Peyer's patch (tissue), 4 donors: ENCODE results near the gene ACTC1. TPM values are rescaled to one million over a fixed set of nuclear protein-coding genes. Genes with fewer than 3 reads are reported as not detected.
"Not testable (repeated sequence)": the region's sequence is repeated elsewhere in the genome, so short reads cannot be mapped to it uniquely, and the experiment has no call there.

Experiments
- DNase-seq, 3 donors: peaks; one replicate each; pipeline ENCODE4 v3.0.0-alpha.2; 2017 to 2019
- H3K27ac ChIP-seq, 4 donors: fragments of 200-600 bp; sonication (generic); one replicate each; pipeline ENCODE4 v1.5.1; 2016 to 2019
- H3K27me3 ChIP-seq, 2 donors: fragments of 200-600 bp; sonication (generic); one replicate each; pipeline ENCODE4 v1.5.1; 2019
- H3K36me3 ChIP-seq, 3 donors: fragments of 200-600 bp; sonication (generic); one replicate each; pipeline ENCODE4 v1.5.1; 2016 to 2019
- H3K4me1 ChIP-seq, 4 donors: fragments of 200-600 bp; sonication (generic); one replicate each; pipeline ENCODE4 v1.5.1; 2016 to 2019
- H3K4me3 ChIP-seq, 4 donors: fragments of 200-600 bp; sonication (generic); 1 replicate in 3 of 4; 2 replicates in 1 of 4; pipeline ENCODE4 v1.5.1; 2016 to 2019; ENCODE audit warnings: mild to moderate bottlenecking in 1 of 4
- H3K9me3 ChIP-seq, 4 donors: fragments of 200-600 bp; sonication (generic); one replicate each; pipeline ENCODE4 v1.5.1; 2016 to 2019; ENCODE audit warnings: mild to moderate bottlenecking in 1 of 4
- POLR2A ChIP-seq, 2 donors: fragments of 450-650 bp; IDR thresholded peaks; one replicate each; pipeline ENCODE4 v1.5.1; 2017; ENCODE audit warnings: antibody characterized with exemption in 2 of 2, mild to moderate bottlenecking in 2 of 2, moderate library complexity in 2 of 2
- total RNA-seq, 4 donors: library from RNA; depleted of rRNA; stranded (reverse); fragments of >200 nt; gene quantifications; one replicate each; pipeline ENCODE4 v1.1.0, GENCODE V29; 2016
- TF ChIP-seq, protein P1 (sequence below), 6 experiments: fragments of 450-650 bp in 4 of 6; fragments of 200-600 bp in 2 of 6; sonication (generic) in 1 of 6; IDR thresholded peaks; one replicate each; pipeline ENCODE4 v1.5.1; 2017 to 2019; ENCODE audit warnings: antibody characterized with exemption in 6 of 6, mild to moderate bottlenecking in 3 of 6, moderate library complexity in 1 of 6

The ACTC1 gene
- total RNA-seq, 4 donors from 2014 or later, result not detected

DNA sequence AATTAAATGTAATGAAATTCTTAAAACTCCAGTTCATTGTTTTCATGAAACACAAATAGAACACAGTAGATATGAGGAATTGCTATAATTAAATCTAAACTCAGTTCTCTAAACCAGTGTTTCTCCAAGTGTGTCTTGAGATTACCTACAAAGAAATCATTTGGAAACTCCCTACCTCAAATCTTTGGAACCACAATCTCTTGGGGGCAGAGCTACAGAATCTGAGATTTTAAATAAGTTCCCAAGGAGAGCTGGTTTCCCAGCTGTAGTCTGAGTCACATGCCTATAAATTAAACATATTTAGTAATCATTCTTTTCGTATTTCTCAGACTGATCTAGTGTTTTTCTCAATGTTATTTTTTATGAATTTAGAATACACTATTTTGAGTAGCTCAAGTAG, 17.0 kb upstream of the ACTC1 start:
- H3K4me3 ChIP-seq, result no peak overlapping the region
- H3K9me3 ChIP-seq, result no peaks in the 10 kb centered on the region
- H3K4me1 ChIP-seq, result no peaks in the 10 kb centered on the region
- H3K36me3 ChIP-seq, result no peaks in the 10 kb centered on the region
- TF ChIP-seq, protein P1, sequence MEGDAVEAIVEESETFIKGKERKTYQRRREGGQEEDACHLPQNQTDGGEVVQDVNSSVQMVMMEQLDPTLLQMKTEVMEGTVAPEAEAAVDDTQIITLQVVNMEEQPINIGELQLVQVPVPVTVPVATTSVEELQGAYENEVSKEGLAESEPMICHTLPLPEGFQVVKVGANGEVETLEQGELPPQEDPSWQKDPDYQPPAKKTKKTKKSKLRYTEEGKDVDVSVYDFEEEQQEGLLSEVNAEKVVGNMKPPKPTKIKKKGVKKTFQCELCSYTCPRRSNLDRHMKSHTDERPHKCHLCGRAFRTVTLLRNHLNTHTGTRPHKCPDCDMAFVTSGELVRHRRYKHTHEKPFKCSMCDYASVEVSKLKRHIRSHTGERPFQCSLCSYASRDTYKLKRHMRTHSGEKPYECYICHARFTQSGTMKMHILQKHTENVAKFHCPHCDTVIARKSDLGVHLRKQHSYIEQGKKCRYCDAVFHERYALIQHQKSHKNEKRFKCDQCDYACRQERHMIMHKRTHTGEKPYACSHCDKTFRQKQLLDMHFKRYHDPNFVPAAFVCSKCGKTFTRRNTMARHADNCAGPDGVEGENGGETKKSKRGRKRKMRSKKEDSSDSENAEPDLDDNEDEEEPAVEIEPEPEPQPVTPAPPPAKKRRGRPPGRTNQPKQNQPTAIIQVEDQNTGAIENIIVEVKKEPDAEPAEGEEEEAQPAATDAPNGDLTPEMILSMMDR (IDR thresholded peaks at IDR 0.05), result no peak
- no peak for TF ChIP-seq POLR2A (IDR thresholded peaks at IDR 0.05)
- no peak overlapping the region for H3K27ac ChIP-seq
- no peaks in the 10 kb centered on the region for H3K27me3 ChIP-seq
- DNase-seq, result no peak

- Histone ChIP-seq H3K9me3 (no peaks in the 10 kb centered on the region), H3K27me3 (no peaks in the 10 kb centered on the region), H3K27ac (no peak overlapping the region), H3K4me1 (no peaks in the 10 kb centered on the region), H3K36me3 (no peaks in the 10 kb centered on the region), H3K4me3 (no peak overlapping the region)
- TF ChIP-seq POLR2A (IDR thresholded peaks at IDR 0.05), result no peak
- TF ChIP-seq, protein P1 (IDR thresholded peaks at IDR 0.05), result no peak
- no peak for DNase-seq
These were observed 15.2 kb upstream of the ACTC1 start for GRCh38 chr15:34810443-34811129.

GRCh38 chr15:34809186-34809585, 13.8 kb upstream of the ACTC1 start:
- TF ChIP-seq, protein P1 (IDR thresholded peaks at IDR 0.05), result no peak
- TF ChIP-seq POLR2A (IDR thresholded peaks at IDR 0.05), result no peak
- H3K27me3 ChIP-seq, result no peaks in the 10 kb centered on the region

DNA sequence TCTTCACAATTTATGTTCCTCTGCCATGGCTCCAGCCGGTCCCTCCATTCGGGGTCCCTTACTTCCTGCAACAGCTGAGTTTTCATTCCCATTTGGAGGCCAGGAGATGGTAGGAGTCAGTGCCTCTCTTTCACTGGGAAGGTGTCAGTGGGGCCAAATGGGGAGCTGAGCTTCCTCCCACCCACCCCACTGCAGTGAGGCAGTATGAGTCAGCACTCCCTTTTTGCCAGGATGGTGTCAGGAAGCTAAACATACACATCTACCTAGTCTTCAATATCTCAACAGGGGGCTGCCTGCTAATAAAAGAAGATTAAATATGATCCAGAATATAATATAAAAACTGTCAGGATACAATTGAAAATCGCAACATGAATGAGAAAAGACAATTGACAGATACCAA, 12.7 kb upstream of the ACTC1 start:
- H3K4me3 ChIP-seq, result no peak overlapping the region
- H3K27me3 ChIP-seq, result no peaks in the 10 kb centered on the region
- no peaks in the 10 kb centered on the region for H3K4me1 ChIP-seq
- no peak for DNase-seq
- H3K36me3 ChIP-seq, result no peaks in the 10 kb centered on the region
- H3K27ac ChIP-seq, result no peak overlapping the region
- TF ChIP-seq, protein P1 (IDR thresholded peaks at IDR 0.05), result no peak
- TF ChIP-seq POLR2A (IDR thresholded peaks at IDR 0.05), result no peak
- no peaks in the 10 kb centered on the region for H3K9me3 ChIP-seq

More at GRCh38 chr15:34809186-34809585, 13.8 kb upstream of the ACTC1 start:
- H3K4me1 ChIP-seq, result no peaks in the 10 kb centered on the region
- H3K4me3 ChIP-seq, result no peak overlapping the region
- H3K36me3 ChIP-seq, result no peaks in the 10 kb centered on the region
- H3K9me3 ChIP-seq, result no peaks in the 10 kb centered on the region
- no peak overlapping the region for H3K27ac ChIP-seq
- DNase-seq, result no peak

- not testable (repeated sequence) for H3K4me3 ChIP-seq, H3K36me3 ChIP-seq, H3K4me1 ChIP-seq, H3K27ac ChIP-seq, DNase-seq, H3K9me3 ChIP-seq, H3K27me3 ChIP-seq
These were observed 11.9 kb upstream of the ACTC1 start for GRCh38 chr15:34807241-34807640.

DNA sequence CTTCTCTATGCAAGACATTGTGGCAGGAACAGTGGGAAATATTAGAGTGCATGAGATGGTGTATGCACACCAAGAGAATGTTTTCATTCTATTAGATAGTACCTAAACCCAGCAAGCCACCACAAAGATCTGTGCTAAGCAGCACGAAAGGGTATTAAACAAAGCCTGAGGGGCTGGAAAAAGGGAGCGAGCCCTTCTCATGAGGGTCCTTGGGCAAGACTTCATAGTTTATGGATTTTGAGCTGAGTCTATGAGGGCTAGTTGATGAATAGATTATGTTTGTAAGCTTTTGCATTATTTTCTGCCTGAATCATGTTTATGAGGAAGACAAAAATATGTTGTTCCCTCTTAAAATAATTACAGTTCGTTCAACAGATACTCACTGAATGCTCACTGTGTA, 9.4 kb upstream of the ACTC1 start:
- no peak overlapping the region for H3K4me3 ChIP-seq
- H3K4me1 ChIP-seq, result no peaks in the 10 kb centered on the region
- TF ChIP-seq, protein P1 (IDR thresholded peaks at IDR 0.05), result no peak
- TF ChIP-seq POLR2A (IDR thresholded peaks at IDR 0.05), result no peak
- no peak overlapping the region for H3K27ac ChIP-seq
- H3K9me3 ChIP-seq, result no peaks in the 10 kb centered on the region
- H3K36me3 ChIP-seq, result no peaks in the 10 kb centered on the region
- DNase-seq, result no peak
- no peaks in the 10 kb centered on the region for H3K27me3 ChIP-seq
